ENCODE measurements around the gene AHDC1.

The AHDC1 gene

GRCh38 chr1:27570356-27570755 is 33.6 kb downstream of the AHDC1 start:
- no peak for DNase-seq (ENCODE audit: low read depth)
- TF ChIP-seq CTCF (conservative IDR thresholded peaks at IDR 0.05; ENCODE audit: low read depth, low read length): no peak
- H3K4me3 ChIP-seq (ENCODE audit: low read length): no peak overlapping the region

GRCh38 chr1:27569506-27570291 is 34.2 kb downstream of the AHDC1 start:
- no peak overlapping the region for H3K4me3 ChIP-seq (ENCODE audit: low read length)
- TF ChIP-seq CTCF (conservative IDR thresholded peaks at IDR 0.05; ENCODE audit: low read depth, low read length): no peak

GRCh38 chr1:27569088-27569460 is 34.9 kb downstream of the AHDC1 start:
- no peak for TF ChIP-seq CTCF (conservative IDR thresholded peaks at IDR 0.05; ENCODE audit: low read depth, low read length)
- no peak for DNase-seq (ENCODE audit: low read depth)
- no peak overlapping the region for H3K4me3 ChIP-seq (ENCODE audit: low read length)

More at GRCh38 chr1:27569506-27570291, 34.2 kb downstream of the AHDC1 start:
- no peak for DNase-seq (ENCODE audit: low read depth)

DNA sequence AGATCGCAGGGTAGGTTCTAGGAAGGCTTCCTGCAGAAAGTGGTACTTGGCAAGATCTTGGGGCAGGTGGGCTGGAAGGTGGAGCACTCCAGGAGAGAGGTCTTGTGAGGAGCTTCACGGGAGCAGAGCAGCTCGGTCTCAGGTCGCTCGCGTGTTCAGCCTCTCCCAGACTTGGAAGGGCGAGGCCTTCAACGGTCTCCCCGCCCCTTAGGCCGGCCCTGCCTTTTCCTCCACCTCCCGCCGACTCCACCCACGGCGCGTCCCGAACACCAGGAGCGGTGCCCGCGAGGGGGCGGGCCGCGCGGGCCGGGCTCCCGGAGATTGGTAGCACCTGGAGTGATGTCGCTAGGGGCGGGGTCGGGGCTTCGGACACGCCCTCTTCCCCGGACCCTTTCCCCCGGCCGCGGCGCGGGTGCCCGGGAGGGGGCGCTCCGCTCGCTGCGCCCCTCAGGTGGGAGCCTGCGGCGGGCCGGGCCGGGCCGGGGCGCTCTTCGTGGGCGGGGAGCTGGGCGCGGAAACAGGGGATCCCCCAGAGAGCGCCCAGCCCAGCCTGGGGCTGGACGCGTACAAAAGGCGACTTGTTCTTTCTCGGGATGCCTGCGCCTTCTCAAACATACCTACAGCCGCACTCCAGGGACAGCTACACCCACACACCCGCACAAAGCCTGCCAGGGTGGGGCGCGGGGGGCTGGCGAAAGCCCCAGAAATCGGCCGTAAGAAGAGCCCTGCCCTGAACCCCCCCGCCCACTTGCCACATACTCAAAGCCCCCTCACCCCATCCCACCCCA is 35.5 kb downstream of the AHDC1 start:
- H3K4me3 ChIP-seq (ENCODE audit: low read length): peak overlapping the region; percentile 8
- DNase-seq (ENCODE audit: low read depth): peak; percentile 86
- TF ChIP-seq CTCF (conservative IDR thresholded peaks at IDR 0.05; ENCODE audit: low read depth, low read length): peak; percentile 57

DNA sequence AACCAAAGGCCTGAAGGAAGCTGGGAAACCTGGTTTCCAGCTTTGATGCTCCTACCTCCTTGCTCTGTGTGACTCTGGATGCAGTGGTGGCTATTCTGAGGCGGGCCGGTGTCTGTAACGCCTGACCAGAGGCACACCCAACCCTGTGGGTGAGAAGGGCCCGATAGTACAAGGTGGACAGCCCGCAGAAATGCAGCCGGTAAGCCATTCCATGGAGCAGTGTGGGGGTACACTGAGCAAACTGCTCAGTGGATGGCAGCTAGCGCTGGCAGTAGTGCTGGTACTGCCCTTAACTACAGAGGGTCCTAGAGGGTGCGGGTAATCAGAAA is 36.0 kb downstream of the AHDC1 start:
- no peak for TF ChIP-seq CTCF (conservative IDR thresholded peaks at IDR 0.05; ENCODE audit: low read depth, low read length)
- no peak for DNase-seq (ENCODE audit: low read depth)
- H3K4me3 ChIP-seq (ENCODE audit: low read length): peak overlapping the region; percentile 2

DNA sequence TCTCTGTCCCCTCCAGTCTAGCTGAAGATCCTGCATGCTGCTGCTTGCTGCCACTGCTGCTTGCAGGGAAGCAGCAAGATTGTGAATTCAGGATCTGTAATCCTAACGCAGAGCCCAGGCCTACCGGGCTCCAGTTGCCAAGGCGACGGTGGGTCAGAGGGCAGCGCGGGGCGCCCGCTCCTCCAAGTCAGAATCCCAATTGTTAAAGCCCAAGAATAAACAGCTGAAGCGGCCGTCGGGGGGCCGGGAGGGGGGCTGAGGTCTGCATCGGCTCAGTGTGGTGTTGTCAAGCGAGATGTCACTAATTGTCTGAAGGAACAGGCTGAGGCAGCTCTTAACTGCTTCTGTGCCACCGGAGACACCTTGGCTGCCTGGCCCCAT is 36.8 kb downstream of the AHDC1 start:
- H3K4me3 ChIP-seq (ENCODE audit: low read length): no peak overlapping the region
- TF ChIP-seq CTCF (conservative IDR thresholded peaks at IDR 0.05; ENCODE audit: low read depth, low read length): no peak
- DNase-seq (ENCODE audit: low read depth): no peak
